HEK293T (cell line): Measurements from ENCODE around the gene YKT6.

Experiments
- BHLHE40 ChIP-seq: fragments of 450-650 bp; IDR thresholded peaks from 2 replicates; pipeline ENCODE4 v1.6.1; 2016; ENCODE audit warnings: mild to moderate bottlenecking, moderate library complexity, borderline replicate concordance
- CTBP1 ChIP-seq: fragments of 450-650 bp; IDR thresholded peaks from 2 replicates; pipeline ENCODE4 v1.6.1; 2016; ENCODE audit warnings: borderline replicate concordance
- ELF4 ChIP-seq: fragments of 450-650 bp; IDR thresholded peaks from 2 replicates; pipeline ENCODE4 v1.6.1; 2017; ENCODE audit warnings: antibody characterized with exemption
- FOXA1 ChIP-seq: fragments of 450-650 bp; IDR thresholded peaks from 2 replicates; pipeline ENCODE4 v1.6.1; 2016; ENCODE audit warnings: mild to moderate bottlenecking
- FOXK2 ChIP-seq: fragments of 450-650 bp; IDR thresholded peaks from 2 replicates; pipeline ENCODE4 v1.6.1; 2016; ENCODE audit warnings: mild to moderate bottlenecking
- FOXM1 ChIP-seq: fragments of 450-650 bp; IDR thresholded peaks from 2 replicates; pipeline ENCODE4 v1.6.1; 2017; ENCODE audit warnings: mild to moderate bottlenecking, borderline replicate concordance
- HDGF ChIP-seq: fragments of 450-650 bp; IDR thresholded peaks from 2 replicates; pipeline ENCODE4 v1.6.1; 2017; ENCODE audit warnings: antibody characterized with exemption, borderline replicate concordance
- LEF1 ChIP-seq: fragments of 450-650 bp; IDR thresholded peaks from 2 replicates; pipeline ENCODE4 v1.6.1; 2017; ENCODE audit warnings: mild to moderate bottlenecking, borderline replicate concordance
- NFRKB ChIP-seq: fragments of 450-650 bp; IDR thresholded peaks from 2 replicates; pipeline ENCODE4 v1.6.1; 2016; ENCODE audit warnings: mild to moderate bottlenecking, moderate library complexity
- PKNOX1 ChIP-seq: fragments of 450-650 bp; IDR thresholded peaks from 2 replicates; pipeline ENCODE4 v1.6.1; 2016
- SP1 ChIP-seq: fragments of 450-650 bp; IDR thresholded peaks from 2 replicates; pipeline ENCODE4 v1.6.1; 2017
- SUZ12 ChIP-seq: fragments of 450-650 bp; IDR thresholded peaks from 2 replicates; pipeline ENCODE4 v1.6.1; 2016; ENCODE audit warnings: mild to moderate bottlenecking
- TARDBP ChIP-seq: fragments of 450-650 bp; IDR thresholded peaks from 2 replicates; pipeline ENCODE4 v1.6.1; 2016

GRCh38 chr7:44176486-44176885 is 24.3 kb upstream of the YKT6 start:
- no peak for TF ChIP-seq ELF4
- TF ChIP-seq SUZ12 = no peak
- no peak for TF ChIP-seq FOXM1
- no peak for TF ChIP-seq TARDBP
- no peak for TF ChIP-seq FOXA1
- no peak for TF ChIP-seq NFRKB
- TF ChIP-seq CTBP1 = no peak
- TF ChIP-seq BHLHE40 = no peak
- TF ChIP-seq HDGF = no peak
- TF ChIP-seq SP1 = no peak
- no peak for TF ChIP-seq LEF1
- TF ChIP-seq PKNOX1 = no peak
- no peak for TF ChIP-seq FOXK2
